ENCODE results near the gene SPDEF. TPM values are rescaled to one million over a fixed set of nuclear protein-coding genes. Genes with fewer than 3 reads are reported as not detected.

Gene SPDEF
- total RNA-seq, 2 experiments from 2014 or later: 0.33 TPM; not detected in 1

- Mint-ChIP-seq H3K36me3 (no peaks in the 10 kb centered on the region), H3K27ac (no peak overlapping the region), H3K4me3 (no peak overlapping the region), H3K27me3 (no peaks in the 10 kb centered on the region), H3K9me3 (no peaks in the 10 kb centered on the region), H3K4me1 (ENCODE audit: low read depth) (peaks cover 7% of the 10 kb centered on the region)
- no peak for DNase-seq
- ChIA-PET CTCF (interaction anchor here (1.0 to 2.4 kb wide), 5 partner anchors 54 to 170 kb away, joined by 3 to 36 read pairs (median 3); partner anchors contain the start of gene ILRUN), POLR2A (no interaction called here)
- intact Hi-C loops (cut with micrococcal nuclease): loop anchor here (2.0 kb wide), 1 partner anchor 66 kb away; no protein-coding TSS in a partner anchor
Observed at GRCh38 chr6:34526241-34526972, 29.7 kb downstream of the SPDEF start.

GRCh38 chr6:34525431-34526175 lies 30.5 kb downstream of the SPDEF start:
- H3K36me3 Mint-ChIP-seq: no peaks in the 10 kb centered on the region
- no peaks in the 10 kb centered on the region for H3K27me3 Mint-ChIP-seq
- DNase-seq: no peak
- intact Hi-C loops (cut with micrococcal nuclease): loop anchor here (2.0 kb wide), 1 partner anchor 65 kb away; no protein-coding TSS in a partner anchor
- ChIA-PET CTCF (interaction anchor here (1.3 kb wide), 1 partner anchor 54 kb away, joined by 3 read pairs; no protein-coding TSS in a partner anchor), POLR2A (no interaction called here)
- no peaks in the 10 kb centered on the region for H3K9me3 Mint-ChIP-seq
- no peak overlapping the region for H3K27ac Mint-ChIP-seq
- H3K4me1 Mint-ChIP-seq (ENCODE audit: low read depth): peaks cover 7% of the 10 kb centered on the region
- H3K4me3 Mint-ChIP-seq: no peak overlapping the region

- Mint-ChIP-seq H3K36me3 (no peaks in the 10 kb centered on the region), H3K4me1 (ENCODE audit: low read depth) (peaks cover 7% of the 10 kb centered on the region), H3K27ac (no peak overlapping the region), H3K27me3 (no peaks in the 10 kb centered on the region), H3K9me3 (no peaks in the 10 kb centered on the region), H3K4me3 (no peak overlapping the region)
- POLR2A ChIA-PET: no interaction called here
- no peak for DNase-seq
- intact Hi-C loops (cut with micrococcal nuclease): no loop called here
- CTCF ChIA-PET: no interaction called here
Observed at GRCh38 chr6:34524971-34525370, 31.2 kb downstream of the SPDEF start.

- Mint-ChIP-seq H3K4me3 (no peak overlapping the region), H3K27ac (no peak overlapping the region), H3K36me3 (no peaks in the 10 kb centered on the region), H3K4me1 (ENCODE audit: low read depth) (peaks cover 7% of the 10 kb centered on the region), H3K27me3 (no peaks in the 10 kb centered on the region), H3K9me3 (no peaks in the 10 kb centered on the region)
- CTCF ChIA-PET: no interaction called here
- POLR2A ChIA-PET: no interaction called here
- intact Hi-C loops (cut with micrococcal nuclease): no loop called here
- no peak for DNase-seq
Observed at GRCh38 chr6:34524499-34524898, 31.6 kb downstream of the SPDEF start.

GRCh38 chr6:34523441-34524206 lies 32.5 kb downstream of the SPDEF start:
- intact Hi-C loops (cut with micrococcal nuclease): no loop called here
- Mint-ChIP-seq H3K4me1 (ENCODE audit: low read depth) (peaks cover 7% of the 10 kb centered on the region), H3K27ac (no peak overlapping the region), H3K27me3 (no peaks in the 10 kb centered on the region), H3K9me3 (no peaks in the 10 kb centered on the region), H3K4me3 (no peak overlapping the region), H3K36me3 (no peaks in the 10 kb centered on the region)
- CTCF ChIA-PET: no interaction called here
- no peak for DNase-seq
- POLR2A ChIA-PET: no interaction called here

GRCh38 chr6:34522761-34523160 lies 33.4 kb downstream of the SPDEF start:
- ChIA-PET CTCF (no interaction called here), POLR2A (no interaction called here)
- Mint-ChIP-seq H3K9me3 (no peaks in the 10 kb centered on the region), H3K36me3 (no peaks in the 10 kb centered on the region), H3K4me3 (no peak overlapping the region), H3K27ac (no peak overlapping the region), H3K27me3 (no peaks in the 10 kb centered on the region), H3K4me1 (ENCODE audit: low read depth) (peaks cover 7% of the 10 kb centered on the region)
- no peak for DNase-seq
- intact Hi-C loops (cut with micrococcal nuclease): no loop called here

GRCh38 chr6:34521463-34522285 lies 34.5 kb downstream of the SPDEF start:
- ChIA-PET POLR2A (no interaction called here), CTCF (interaction anchor here (0.6 kb wide), 1 partner anchor 142 kb away, joined by 3 read pairs; no protein-coding TSS in a partner anchor)
- H3K4me1 Mint-ChIP-seq (ENCODE audit: low read depth): no peaks in the 10 kb centered on the region
- H3K9me3 Mint-ChIP-seq: no peaks in the 10 kb centered on the region
- no peak overlapping the region for H3K27ac Mint-ChIP-seq
- no peaks in the 10 kb centered on the region for H3K36me3 Mint-ChIP-seq
- intact Hi-C loops (cut with micrococcal nuclease): no loop called here
- H3K27me3 Mint-ChIP-seq: peaks cover 3% of the 10 kb centered on the region
- no peak overlapping the region for H3K4me3 Mint-ChIP-seq
- no peak for DNase-seq

- ChIA-PET CTCF (interaction anchor here (1.5 kb wide), 1 partner anchor 60 kb away, joined by 3 read pairs; no protein-coding TSS in a partner anchor), POLR2A (no interaction called here)
- Mint-ChIP-seq H3K4me3 (no peak overlapping the region), H3K36me3 (no peaks in the 10 kb centered on the region), H3K27ac (no peak overlapping the region), H3K4me1 (ENCODE audit: low read depth) (no peaks in the 10 kb centered on the region), H3K27me3 (peaks cover 3% of the 10 kb centered on the region), H3K9me3 (no peaks in the 10 kb centered on the region)
- intact Hi-C loops (cut with micrococcal nuclease): no loop called here
- no peak for DNase-seq
Observed at GRCh38 chr6:34520645-34521462, 35.3 kb downstream of the SPDEF start.

GRCh38 chr6:34519971-34520644 lies 36.0 kb downstream of the SPDEF start:
- H3K4me1 Mint-ChIP-seq (ENCODE audit: low read depth): no peaks in the 10 kb centered on the region
- no peaks in the 10 kb centered on the region for H3K36me3 Mint-ChIP-seq
- intact Hi-C loops (cut with micrococcal nuclease): no loop called here
- no peak overlapping the region for H3K4me3 Mint-ChIP-seq
- H3K27me3 Mint-ChIP-seq: peaks cover 3% of the 10 kb centered on the region
- no peaks in the 10 kb centered on the region for H3K9me3 Mint-ChIP-seq
- CTCF ChIA-PET: interaction anchor here (1.5 kb wide), 1 partner anchor 60 kb away, joined by 3 read pairs; no protein-coding TSS in a partner anchor
- H3K27ac Mint-ChIP-seq: no peak overlapping the region
- POLR2A ChIA-PET: no interaction called here
- no peak for DNase-seq

GRCh38 chr6:34518669-34519365 lies 37.3 kb downstream of the SPDEF start:
- H3K36me3 Mint-ChIP-seq: no peaks in the 10 kb centered on the region
- H3K4me3 Mint-ChIP-seq: no peak overlapping the region
- no peak for DNase-seq
- intact Hi-C loops (cut with micrococcal nuclease): no loop called here
- H3K27me3 Mint-ChIP-seq: peaks cover 3% of the 10 kb centered on the region
- ChIA-PET CTCF (no interaction called here), POLR2A (no interaction called here)
- no peak overlapping the region for H3K27ac Mint-ChIP-seq
- no peaks in the 10 kb centered on the region for H3K4me1 Mint-ChIP-seq (ENCODE audit: low read depth)
- H3K9me3 Mint-ChIP-seq: no peaks in the 10 kb centered on the region
